KMS-11 (cell line): Measurements from ENCODE around the gene STX1A.

ENCODE experiments used
- H2AFZ ChIP-seq: fragments of 200-600 bp; sonication (generic); 2 replicates; pipeline ENCODE4 v1.6.1; 2016; ENCODE audit warnings: antibody characterized with exemption, mixed run types, low read depth
- H3K27ac ChIP-seq: fragments of 200-600 bp; sonication (generic); 2 replicates; pipeline ENCODE4 v1.6.1; 2016; ENCODE audit warnings: mild to moderate bottlenecking, mixed run types
- H3K27me3 ChIP-seq: fragments of 200-600 bp; sonication (generic); 2 replicates; pipeline ENCODE4 v1.6.1; 2017; ENCODE audit warnings: mild to moderate bottlenecking, low read depth, mixed run types, moderate library complexity; ENCODE audit not compliant: insufficient read depth
- H3K36me3 ChIP-seq: fragments of 200-600 bp; sonication (generic); 2 replicates; pipeline ENCODE4 v1.6.1; 2017; ENCODE audit warnings: mild to moderate bottlenecking, mixed run types; ENCODE audit not compliant: insufficient read depth
- H3K4me1 ChIP-seq: fragments of 200-600 bp; sonication (generic); 2 replicates; pipeline ENCODE4 v1.6.1; 2016; ENCODE audit warnings: mild to moderate bottlenecking, low read depth, mixed run types; ENCODE audit not compliant: poor library complexity, severe bottlenecking
- H3K4me2 ChIP-seq: fragments of 200-600 bp; sonication (generic); 2 replicates; pipeline ENCODE4 v1.7.0; 2016; ENCODE audit warnings: mild to moderate bottlenecking, mixed run types
- H3K4me3 ChIP-seq: fragments of 200-600 bp; sonication (generic); IDR thresholded peaks from 2 replicates; pipeline ENCODE4 v1.6.1; 2017; ENCODE audit warnings: low read depth, low read length, mixed read lengths; ENCODE audit not compliant: insufficient read depth
- H3K79me2 ChIP-seq: fragments of 200-600 bp; sonication (generic); 2 replicates; pipeline ENCODE4 v1.6.1; 2016; ENCODE audit warnings: low read depth, mixed run types; ENCODE audit not compliant: insufficient read depth
- H3K9ac ChIP-seq: fragments of 200-600 bp; sonication (generic); 2 replicates; pipeline ENCODE4 v1.6.1; 2016; ENCODE audit warnings: mild to moderate bottlenecking, mixed run types
- H4K20me1 ChIP-seq: fragments of 200-600 bp; sonication (generic); 2 replicates; pipeline ENCODE4 v1.6.1; 2016; ENCODE audit warnings: mild to moderate bottlenecking, mixed run types; ENCODE audit not compliant: insufficient read depth
- CTCF ChIP-seq: fragments of 200-600 bp; sonication (generic); conservative IDR thresholded peaks from 2 replicates; pipeline ENCODE4 v1.6.1; 2017; ENCODE audit warnings: low read depth, mild to moderate bottlenecking, antibody characterized with exemption, low read length, moderate library complexity, mixed read lengths

STX1A gene

GRCh38 chr7:73674468-73675124, 44.9 kb downstream of the STX1A start:
- no peak for TF ChIP-seq CTCF
- no peak overlapping the region for H3K4me2 ChIP-seq
- H3K36me3 ChIP-seq, result no peaks in the 10 kb centered on the region

GRCh38 chr7:73671857-73672445, 47.5 kb downstream of the STX1A start:
- Histone ChIP-seq H3K79me2 (no peaks in the 10 kb centered on the region), H3K27me3 (no peaks in the 10 kb centered on the region; the same call in 1 of the 2 replicates), H3K36me3 (no peaks in the 10 kb centered on the region), H3K4me3 (no peak overlapping the region), H3K4me1 (peaks cover 3% of the 10 kb centered on the region), H3K27ac (no peak overlapping the region), H2AFZ (no peak overlapping the region), H3K4me2 (no peak overlapping the region), H3K9ac (no peak overlapping the region), H4K20me1 (no peaks in the 10 kb centered on the region)
- no peak for TF ChIP-seq CTCF

More at GRCh38 chr7:73674468-73675124, 44.9 kb downstream of the STX1A start:
- peaks cover 11% of the 10 kb centered on the region; the same call in 1 of the 2 replicates for H3K79me2 ChIP-seq
- H4K20me1 ChIP-seq, result no peaks in the 10 kb centered on the region
- H2AFZ ChIP-seq, result no peak overlapping the region
- peaks cover 10% of the 10 kb centered on the region for H3K4me1 ChIP-seq
- no peak overlapping the region for H3K9ac ChIP-seq
- no peak overlapping the region for H3K27ac ChIP-seq
- H3K27me3 ChIP-seq, result no peaks in the 10 kb centered on the region; the same call in 1 of the 2 replicates
- no peak overlapping the region for H3K4me3 ChIP-seq

- Histone ChIP-seq H3K9ac (no peak overlapping the region), H3K27me3 (peaks cover 5% of the 10 kb centered on the region), H3K4me3 (no peak overlapping the region), H2AFZ (no peak overlapping the region), H4K20me1 (no peaks in the 10 kb centered on the region), H3K27ac (no peak overlapping the region), H3K79me2 (no peaks in the 10 kb centered on the region), H3K4me1 (peaks cover 3% of the 10 kb centered on the region), H3K36me3 (no peaks in the 10 kb centered on the region), H3K4me2 (no peak overlapping the region)
- TF ChIP-seq CTCF, result no peak
Measured at GRCh38 chr7:73671322-73671661, 48.2 kb downstream of the STX1A start.

- H3K27ac ChIP-seq, result no peak overlapping the region
- no peak overlapping the region for H3K9ac ChIP-seq
- peaks cover 3% of the 10 kb centered on the region for H3K4me1 ChIP-seq
- no peak overlapping the region for H3K4me3 ChIP-seq
- H2AFZ ChIP-seq, result no peak overlapping the region
- no peaks in the 10 kb centered on the region for H3K79me2 ChIP-seq
- no peaks in the 10 kb centered on the region for H4K20me1 ChIP-seq
- no peak overlapping the region for H3K4me2 ChIP-seq
- peaks cover 16% of the 10 kb centered on the region for H3K27me3 ChIP-seq
- no peak for TF ChIP-seq CTCF
- H3K36me3 ChIP-seq, result no peaks in the 10 kb centered on the region
Measured at GRCh38 chr7:73669858-73670385, 49.5 kb downstream of the STX1A start.
